Neural cell (in vitro differentiated cells): ENCODE results near the gene ENOX1. TPM values are rescaled to one million over a fixed set of nuclear protein-coding genes. Genes with fewer than 3 reads are reported as not detected.

ENCODE experiments used
- H2AFZ ChIP-seq: fragments of 200-600, 300-800 bp; sonication (generic), shearing (Covaris generic); 2 replicates; pipeline ENCODE4 v1.6.0; 2014; ENCODE audit warnings: low read depth, mild to moderate bottlenecking, antibody characterized with exemption, low read length, moderate library complexity
- H3F3A ChIP-seq: fragments of 200-600 bp; shearing (Covaris generic); 2 replicates; pipeline ENCODE4 v1.6.1; 2016; ENCODE audit warnings: mild to moderate bottlenecking, moderate library complexity, mixed read lengths, antibody characterized with exemption, low read length; ENCODE audit not compliant: insufficient read depth, poor library complexity, severe bottlenecking
- H3K27ac ChIP-seq: fragments of 200-600, 300-800 bp; sonication (generic), shearing (Covaris generic); 2 replicates; pipeline ENCODE4 v1.5.1; 2014; ENCODE audit warnings: mild to moderate bottlenecking, low read length, moderate library complexity
- H3K27me3 ChIP-seq: fragments of 300-800, 200-600 bp; sonication (generic), shearing (Covaris generic); 2 replicates; pipeline ENCODE4 v1.6.0; 2014; ENCODE audit warnings: mild to moderate bottlenecking, low read depth, low read length, moderate library complexity; ENCODE audit not compliant: insufficient read depth
- H3K36me3 ChIP-seq: fragments of 300-800, 200-600 bp; sonication (generic), shearing (Covaris generic); 2 replicates; pipeline ENCODE4 v1.5.1; 2014; ENCODE audit warnings: mild to moderate bottlenecking, antibody characterized with exemption, low read length, moderate library complexity; ENCODE audit not compliant: insufficient read depth
- H3K4me2 ChIP-seq: fragments of 300-800, 200-600 bp; sonication (generic), shearing (Covaris generic); 2 replicates; pipeline ENCODE4 v1.6.0; 2014; ENCODE audit warnings: mild to moderate bottlenecking, low read length
- H3K4me3 ChIP-seq: fragments of 300-800, 200-600 bp; sonication (generic), shearing (Covaris generic); 2 replicates; pipeline ENCODE4 v1.5.1; 2014; ENCODE audit warnings: mild to moderate bottlenecking, low read length, moderate library complexity
- H3K79me2 ChIP-seq: fragments of 200-600 bp; shearing (Covaris generic); replicated peaks from 2 replicates; pipeline ENCODE4 v1.6.0; 2014; ENCODE audit warnings: mild to moderate bottlenecking, low read length, moderate library complexity; ENCODE audit not compliant: insufficient read depth
- H3K9ac ChIP-seq: fragments of 300-800, 200-600 bp; sonication (generic), shearing (Covaris generic); 2 replicates; pipeline ENCODE4 v1.6.1; 2016; ENCODE audit warnings: mild to moderate bottlenecking, low read length, mixed read lengths
- H3K9me2 ChIP-seq: fragments of 200-600 bp; shearing (Covaris generic); 2 replicates; pipeline ENCODE4 v1.6.1; 2016; ENCODE audit warnings: mild to moderate bottlenecking, low read length, mixed read lengths; ENCODE audit not compliant: insufficient read depth
- H3K9me3 ChIP-seq: fragments of 200-600, 300-800 bp; sonication (generic), shearing (Covaris generic); 2 replicates; pipeline ENCODE4 v1.6.1; 2016; ENCODE audit warnings: mild to moderate bottlenecking, mixed run types, low read length, moderate library complexity, mixed read lengths
- H4K20me1 ChIP-seq: fragments of 200-600 bp; shearing (Covaris generic); 2 replicates; pipeline ENCODE4 v1.6.1; 2016; ENCODE audit warnings: mild to moderate bottlenecking, mixed run types; ENCODE audit not compliant: insufficient read depth
- CTCF ChIP-seq: fragments of 450-650 bp; IDR thresholded peaks from 2 replicates; pipeline ENCODE4 v1.5.1; 2014; ENCODE audit warnings: antibody characterized with exemption, mild to moderate bottlenecking, moderate library complexity; ENCODE audit not compliant: poor library complexity, severe bottlenecking
- EP300 ChIP-seq: fragments of 450-650 bp; conservative IDR thresholded peaks from 2 replicates; pipeline ENCODE4 v1.6.1; 2014; ENCODE audit warnings: antibody characterized with exemption, mild to moderate bottlenecking, moderate library complexity; ENCODE audit not compliant: poor library complexity, severe bottlenecking
- EZH2 ChIP-seq: fragments of 200-600, 300-800 bp; shearing (Covaris generic), sonication (generic); IDR thresholded peaks from 2 replicates; pipeline ENCODE4 v1.6.1; 2014; ENCODE audit warnings: antibody characterized with exemption, low read length, borderline replicate concordance, mild to moderate bottlenecking; ENCODE audit not compliant: insufficient read depth, poor library complexity, severe bottlenecking
- MXI1 ChIP-seq: fragments of 450-650 bp; conservative IDR thresholded peaks from 2 replicates; pipeline ENCODE4 v1.6.1; 2014; ENCODE audit warnings: antibody characterized with exemption, mild to moderate bottlenecking; ENCODE audit not compliant: poor library complexity, severe bottlenecking
- POLR2AphosphoS5 ChIP-seq: IDR thresholded peaks from 2 replicates; pipeline ENCODE4 v1.6.1; 2012
- RAD21 ChIP-seq: fragments of 450-650 bp; conservative IDR thresholded peaks from 2 replicates; pipeline ENCODE4 v1.6.1; 2014; ENCODE audit warnings: antibody characterized with exemption, mild to moderate bottlenecking, moderate library complexity
- REST ChIP-seq: IDR thresholded peaks from 2 replicates; pipeline ENCODE4 v1.6.1; 2012; ENCODE audit warnings: borderline replicate concordance
- SMC3 ChIP-seq: fragments of 450-650 bp; conservative IDR thresholded peaks from 2 replicates; pipeline ENCODE4 v1.6.1; 2014; ENCODE audit warnings: antibody characterized with exemption, mild to moderate bottlenecking, moderate library complexity; ENCODE audit not compliant: poor library complexity
- TAF1 ChIP-seq: IDR thresholded peaks from 2 replicates; pipeline ENCODE4 v1.6.1; 2012; ENCODE audit warnings: low read depth
- polyA plus RNA-seq: library from polyadenylated mRNA; depleted of rRNA; stranded (reverse); fragments of >200 nt; gene quantifications from 2 replicates; pipeline ENCODE4 v1.2.3, GENCODE V29; 2014

The ENOX1 gene
- polyA plus RNA-seq, 1 donor from 2014 or later: 42.6 TPM

DNA sequence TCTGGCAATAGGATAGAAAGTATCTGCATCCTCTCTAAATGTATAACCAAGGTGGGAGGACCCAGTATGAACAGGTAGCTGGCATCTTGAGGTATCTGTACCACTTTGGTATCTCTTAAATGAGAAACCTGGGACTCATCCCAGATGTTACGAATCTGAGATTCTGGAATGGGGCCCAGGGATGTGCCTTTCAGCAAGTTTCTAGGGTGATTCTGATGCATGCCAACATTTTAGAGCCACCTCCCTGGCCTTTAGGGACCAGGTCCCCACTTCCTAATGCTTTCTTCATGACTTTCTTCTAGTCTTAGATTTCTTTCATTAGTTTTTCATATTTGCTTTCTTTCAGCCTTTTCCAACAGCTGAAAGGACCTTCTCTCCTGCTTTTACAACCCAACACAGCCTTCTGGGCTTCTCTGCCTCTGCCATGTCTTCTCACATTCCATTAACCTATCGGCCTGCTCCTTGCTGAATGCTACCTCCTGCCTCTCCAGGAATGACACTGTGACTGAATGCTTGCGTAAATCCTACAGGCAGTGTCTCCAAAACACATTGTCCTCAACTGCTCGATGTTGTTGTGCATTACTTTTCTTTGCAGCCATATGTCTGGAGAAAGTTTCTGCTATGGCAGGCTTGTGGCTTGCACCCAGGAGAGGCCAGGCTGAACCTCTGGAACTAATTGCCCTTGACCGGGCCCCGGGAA is 479.4 kb downstream of the ENOX1 start:
- Histone ChIP-seq H3F3A (no peaks in the 10 kb centered on the region), H3K9me2 (no peaks in the 10 kb centered on the region), H3K9me3 (no peaks in the 10 kb centered on the region), H3K4me2 (no peak overlapping the region), H3K79me2 (no peaks in the 10 kb centered on the region), H3K27ac (no peak overlapping the region), H3K4me3 (no peak overlapping the region), H3K27me3 (no peaks in the 10 kb centered on the region), H4K20me1 (no peaks in the 10 kb centered on the region), H3K9ac (no peak overlapping the region), H2AFZ (no peak overlapping the region), H3K36me3 (no peaks in the 10 kb centered on the region)
- TF ChIP-seq TAF1 (no peak), SMC3 (no peak), EP300 (no peak), REST (no peak), RAD21 (no peak), MXI1 (no peak), EZH2 (no peak), CTCF (no peak), POLR2AphosphoS5 (no peak)

- no peak overlapping the region for H2AFZ ChIP-seq
- H4K20me1 ChIP-seq: no peaks in the 10 kb centered on the region
- no peaks in the 10 kb centered on the region for H3K27me3 ChIP-seq
- H3K9me3 ChIP-seq: no peaks in the 10 kb centered on the region
- no peaks in the 10 kb centered on the region for H3K9me2 ChIP-seq
- no peak for TF ChIP-seq MXI1
- TF ChIP-seq EP300: no peak
- TF ChIP-seq REST: no peak
- no peak for TF ChIP-seq TAF1
- TF ChIP-seq RAD21: no peak
- no peak for TF ChIP-seq CTCF
- TF ChIP-seq EZH2: no peak
- TF ChIP-seq SMC3: no peak
- no peak for TF ChIP-seq POLR2AphosphoS5
- no peaks in the 10 kb centered on the region for H3F3A ChIP-seq
- H3K27ac ChIP-seq: no peak overlapping the region
- no peaks in the 10 kb centered on the region for H3K79me2 ChIP-seq
- H3K36me3 ChIP-seq: no peaks in the 10 kb centered on the region
- no peak overlapping the region for H3K9ac ChIP-seq
- H3K4me2 ChIP-seq: no peak overlapping the region
- H3K4me3 ChIP-seq: no peak overlapping the region
These were observed 480.4 kb downstream of the ENOX1 start for GRCh38 chr13:43306372-43306771.
